B cell (primary cell): ENCODE data around the gene PRKCZ.

Source experiments
- CTCF ChIP-seq: fragments of 200-600 bp; IDR thresholded peaks from one replicate; pipeline ENCODE4 v1.8.0; 2022; ENCODE audit warnings: antibody characterized with exemption, mild to moderate bottlenecking
- EZH2 ChIP-seq: IDR thresholded peaks from 2 replicates; pipeline ENCODE4 v1.6.1; 2012; ENCODE audit warnings: borderline replicate concordance, low read depth, mild to moderate bottlenecking, moderate library complexity, low read length; ENCODE audit not compliant: insufficient read depth, poor library complexity, severe bottlenecking

- TF ChIP-seq CTCF (no peak), EZH2 (no peak)
These were observed 159.3 kb downstream of the PRKCZ start for GRCh38 chr1:2209400-2210083.
